HepG2 (cell line): ENCODE data around the gene TSPAN31. TPM values are rescaled to one million over a fixed set of nuclear protein-coding genes. Genes with fewer than 3 reads are reported as not detected.

ENCODE experiments used
- HMG20B ChIP-seq: conservative IDR thresholded peaks from 2 replicates; pipeline ENCODE4 v1.6.1; 2016; ENCODE audit warnings: missing genetic modification reagents, missing compliant biosample characterization
- KLF11 ChIP-seq: IDR thresholded peaks from 2 replicates; pipeline ENCODE4 v1.6.1; 2016; ENCODE audit warnings: missing compliant biosample characterization
- NFE2L1 ChIP-seq: sonication (generic); formaldehyde crosslinking; IDR thresholded peaks from 2 replicates; pipeline ENCODE4 v1.4.0; 2020; ENCODE audit warnings: missing genetic modification reagents, mild to moderate bottlenecking, borderline replicate concordance
- RARA ChIP-seq: IDR thresholded peaks from 2 replicates; pipeline ENCODE4 v1.6.1; 2016; ENCODE audit warnings: missing genetic modification reagents, missing compliant biosample characterization
- SP1 ChIP-seq, 2 experiments: fragments of 450-650 bp in 1 of 2; sonication (generic) in 1 of 2; formaldehyde crosslinking in 1 of 2; IDR thresholded peaks; 2 replicates each; pipeline versions ENCODE4 v1.4.0 to v1.6.1; 2016 to 2020; ENCODE audit warnings: missing genetic modification reagents in 1 of 2
- TCF7L2 ChIP-seq: IDR thresholded peaks from 2 replicates; pipeline ENCODE4 v1.6.1; 2011; ENCODE audit warnings: mild to moderate bottlenecking, low read depth, low read length, moderate library complexity
- TEAD2 ChIP-seq: sonication (generic); formaldehyde crosslinking; IDR thresholded peaks from 2 replicates; pipeline ENCODE4 v1.9.0; 2021; ENCODE audit warnings: missing genetic modification reagents
- ZBTB7A ChIP-seq: sonication (generic); formaldehyde crosslinking; IDR thresholded peaks from 2 replicates; pipeline ENCODE4 v1.8.0; 2022; ENCODE audit warnings: mild to moderate bottlenecking, missing genetic modification reagents
- ZFY ChIP-seq: sonication (generic); formaldehyde crosslinking; IDR thresholded peaks from 2 replicates; pipeline ENCODE4 v1.4.0; 2020; ENCODE audit warnings: missing genetic modification reagents
- ZNF367 ChIP-seq: sonication (generic); formaldehyde crosslinking; IDR thresholded peaks from 2 replicates; pipeline ENCODE4 v1.4.0; 2020; ENCODE audit warnings: missing genetic modification reagents, borderline replicate concordance
- ZNF460 ChIP-seq: sonication (generic); formaldehyde crosslinking; IDR thresholded peaks from 2 replicates; pipeline ENCODE4 v1.5.1; 2020; ENCODE audit warnings: missing genetic modification reagents, mild to moderate bottlenecking, borderline replicate concordance
- ZNF619 ChIP-seq: sonication (generic); formaldehyde crosslinking; IDR thresholded peaks from 2 replicates; pipeline ENCODE4 v1.4.0; 2020; ENCODE audit warnings: mild to moderate bottlenecking, missing genetic modification reagents
- polyA plus RNA-seq, 8 experiments: library from polyadenylated mRNA; depleted of rRNA in 3 of 8; stranded (reverse) in 7 of 8; unstranded in 1 of 8; fragments of >200 nt; fragmentation: Illumina TruSeq in 4 of 8; extraction: Trizol in 4 of 8; gene quantifications; 2 replicates each; pipeline versions ENCODE4 v1.2.1 to v1.2.3, GENCODE V29; 2011 to 2016; ENCODE audit warnings: low read depth in 4 of 8, missing spikeins in 1 of 8, mixed read lengths in 1 of 8; ENCODE audit not compliant: insufficient read depth in 1 of 8
- total RNA-seq, 5 experiments: library from RNA; depleted of rRNA; stranded (reverse); fragments of >200 nt; fragmentation: Illumina TruSeq; extraction: Trizol; gene quantifications; 2 replicates each; pipeline ENCODE4 v1.2.3, GENCODE V29; 2016; ENCODE audit warnings: low read depth in 1 of 5
- TF ChIP-seq, protein P1 (sequence below): IDR thresholded peaks from 2 replicates; pipeline ENCODE4 v1.6.1; 2012; ENCODE audit warnings: inconsistent platforms
- TF ChIP-seq, protein P2 (sequence below): sonication (generic); formaldehyde crosslinking; IDR thresholded peaks from 2 replicates; pipeline ENCODE4 v1.5.1; 2020; ENCODE audit warnings: missing genetic modification reagents, mild to moderate bottlenecking, borderline replicate concordance
- TF ChIP-seq, protein P3 (sequence below): sonication (generic); formaldehyde crosslinking; IDR thresholded peaks from 2 replicates; pipeline ENCODE4 v1.4.0; 2020; ENCODE audit warnings: mild to moderate bottlenecking, low read depth, missing genetic modification reagents
- TF ChIP-seq, protein P4 (sequence below): IDR thresholded peaks from 2 replicates; pipeline ENCODE4 v1.6.1; 2016; ENCODE audit warnings: missing compliant biosample characterization, missing genetic modification reagents, borderline replicate concordance
- TF ChIP-seq, protein P5 (sequence below): sonication (generic); formaldehyde crosslinking; IDR thresholded peaks from 2 replicates; pipeline ENCODE4 v1.4.0; 2020; ENCODE audit warnings: missing genetic modification reagents

The TSPAN31 gene
- total and polyA plus RNA-seq, 2 of the 13 experiments (the other 11 are each of a cell fraction or from before 2014, with no cell fraction given) = 10.4 to 24.6 TPM

DNA sequence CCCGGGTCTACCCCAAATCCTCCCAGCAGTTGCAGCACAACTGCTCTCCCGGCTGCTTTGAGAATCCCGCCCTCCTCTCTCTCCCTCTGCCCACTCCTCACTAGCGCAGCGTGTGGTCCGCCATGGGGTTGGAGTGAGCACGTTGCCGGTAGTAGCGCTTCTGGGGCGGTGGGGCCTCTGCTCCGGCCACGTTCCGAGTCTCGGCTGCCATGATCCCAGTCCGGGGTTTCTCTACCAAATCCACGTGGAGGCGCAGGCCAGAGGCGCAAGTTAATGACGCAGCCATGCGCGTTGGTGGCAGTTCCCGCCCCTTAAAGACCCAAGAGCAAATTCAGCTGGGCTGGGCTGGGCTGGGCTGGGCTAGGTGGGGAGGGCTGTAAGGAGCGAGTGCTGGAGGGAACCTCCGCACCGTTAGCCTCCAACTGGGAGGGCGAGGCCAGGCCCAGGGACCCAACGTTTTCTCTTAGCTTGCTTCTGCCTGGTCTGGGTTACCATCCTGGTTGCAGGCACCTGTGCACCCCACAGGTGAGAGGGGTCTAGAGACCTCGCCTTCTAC lies 27.1 kb downstream of the TSPAN31 start, which contains the start of gene METTL1 (continued):
- TF ChIP-seq, protein P1, sequence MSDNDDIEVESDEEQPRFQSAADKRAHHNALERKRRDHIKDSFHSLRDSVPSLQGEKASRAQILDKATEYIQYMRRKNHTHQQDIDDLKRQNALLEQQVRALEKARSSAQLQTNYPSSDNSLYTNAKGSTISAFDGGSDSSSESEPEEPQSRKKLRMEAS = peak; percentile 100
- TF ChIP-seq ZNF460 (CRISPR knock-in tag) = no peak; the same call in 1 of the 2 replicates
- no peak for TF ChIP-seq SP1 (IDR thresholded peaks at IDR 0.05)
- TF ChIP-seq SP1 (CRISPR knock-in tag; IDR thresholded peaks at IDR 0.05) = peak; percentile 94
- TF ChIP-seq RARA (CRISPR knock-in tag) = no peak; the same call in 1 of the 2 replicates
- TF ChIP-seq, protein P2, sequence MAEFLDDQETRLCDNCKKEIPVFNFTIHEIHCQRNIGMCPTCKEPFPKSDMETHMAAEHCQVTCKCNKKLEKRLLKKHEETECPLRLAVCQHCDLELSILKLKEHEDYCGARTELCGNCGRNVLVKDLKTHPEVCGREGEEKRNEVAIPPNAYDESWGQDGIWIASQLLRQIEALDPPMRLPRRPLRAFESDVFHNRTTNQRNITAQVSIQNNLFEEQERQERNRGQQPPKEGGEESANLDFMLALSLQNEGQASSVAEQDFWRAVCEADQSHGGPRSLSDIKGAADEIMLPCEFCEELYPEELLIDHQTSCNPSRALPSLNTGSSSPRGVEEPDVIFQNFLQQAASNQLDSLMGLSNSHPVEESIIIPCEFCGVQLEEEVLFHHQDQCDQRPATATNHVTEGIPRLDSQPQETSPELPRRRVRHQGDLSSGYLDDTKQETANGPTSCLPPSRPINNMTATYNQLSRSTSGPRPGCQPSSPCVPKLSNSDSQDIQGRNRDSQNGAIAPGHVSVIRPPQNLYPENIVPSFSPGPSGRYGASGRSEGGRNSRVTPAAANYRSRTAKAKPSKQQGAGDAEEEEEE (CRISPR knock-in tag) = no peak; the same call in 1 of the 2 replicates
- peak; percentile 97 for TF ChIP-seq ZFY (CRISPR knock-in tag)
- TF ChIP-seq KLF11 = peak; percentile 59; the same call in 1 of the 2 replicates
- TF ChIP-seq ZNF367 (CRISPR knock-in tag) = no peak
- peak; percentile 90; the same call in 1 of the 2 replicates for TF ChIP-seq ZNF619
- TF ChIP-seq, protein P3, sequence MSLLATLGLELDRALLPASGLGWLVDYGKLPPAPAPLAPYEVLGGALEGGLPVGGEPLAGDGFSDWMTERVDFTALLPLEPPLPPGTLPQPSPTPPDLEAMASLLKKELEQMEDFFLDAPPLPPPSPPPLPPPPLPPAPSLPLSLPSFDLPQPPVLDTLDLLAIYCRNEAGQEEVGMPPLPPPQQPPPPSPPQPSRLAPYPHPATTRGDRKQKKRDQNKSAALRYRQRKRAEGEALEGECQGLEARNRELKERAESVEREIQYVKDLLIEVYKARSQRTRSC (CRISPR knock-in tag) = no peak
- TF ChIP-seq TCF7L2 = no peak
- no peak for TF ChIP-seq TEAD2
- 0 out of 2 replicates have a peak, but pooled peaks have one; percentile 60 for TF ChIP-seq ZBTB7A (CRISPR knock-in tag)
- TF ChIP-seq, protein P4, sequence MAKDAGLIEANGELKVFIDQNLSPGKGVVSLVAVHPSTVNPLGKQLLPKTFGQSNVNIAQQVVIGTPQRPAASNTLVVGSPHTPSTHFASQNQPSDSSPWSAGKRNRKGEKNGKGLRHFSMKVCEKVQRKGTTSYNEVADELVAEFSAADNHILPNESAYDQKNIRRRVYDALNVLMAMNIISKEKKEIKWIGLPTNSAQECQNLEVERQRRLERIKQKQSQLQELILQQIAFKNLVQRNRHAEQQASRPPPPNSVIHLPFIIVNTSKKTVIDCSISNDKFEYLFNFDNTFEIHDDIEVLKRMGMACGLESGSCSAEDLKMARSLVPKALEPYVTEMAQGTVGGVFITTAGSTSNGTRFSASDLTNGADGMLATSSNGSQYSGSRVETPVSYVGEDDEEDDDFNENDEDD (CRISPR knock-in tag) = peak; percentile 72; the same call in 1 of the 2 replicates
- TF ChIP-seq HMG20B (CRISPR knock-in tag) = no peak
- TF ChIP-seq NFE2L1 = no peak
- TF ChIP-seq, protein P5, sequence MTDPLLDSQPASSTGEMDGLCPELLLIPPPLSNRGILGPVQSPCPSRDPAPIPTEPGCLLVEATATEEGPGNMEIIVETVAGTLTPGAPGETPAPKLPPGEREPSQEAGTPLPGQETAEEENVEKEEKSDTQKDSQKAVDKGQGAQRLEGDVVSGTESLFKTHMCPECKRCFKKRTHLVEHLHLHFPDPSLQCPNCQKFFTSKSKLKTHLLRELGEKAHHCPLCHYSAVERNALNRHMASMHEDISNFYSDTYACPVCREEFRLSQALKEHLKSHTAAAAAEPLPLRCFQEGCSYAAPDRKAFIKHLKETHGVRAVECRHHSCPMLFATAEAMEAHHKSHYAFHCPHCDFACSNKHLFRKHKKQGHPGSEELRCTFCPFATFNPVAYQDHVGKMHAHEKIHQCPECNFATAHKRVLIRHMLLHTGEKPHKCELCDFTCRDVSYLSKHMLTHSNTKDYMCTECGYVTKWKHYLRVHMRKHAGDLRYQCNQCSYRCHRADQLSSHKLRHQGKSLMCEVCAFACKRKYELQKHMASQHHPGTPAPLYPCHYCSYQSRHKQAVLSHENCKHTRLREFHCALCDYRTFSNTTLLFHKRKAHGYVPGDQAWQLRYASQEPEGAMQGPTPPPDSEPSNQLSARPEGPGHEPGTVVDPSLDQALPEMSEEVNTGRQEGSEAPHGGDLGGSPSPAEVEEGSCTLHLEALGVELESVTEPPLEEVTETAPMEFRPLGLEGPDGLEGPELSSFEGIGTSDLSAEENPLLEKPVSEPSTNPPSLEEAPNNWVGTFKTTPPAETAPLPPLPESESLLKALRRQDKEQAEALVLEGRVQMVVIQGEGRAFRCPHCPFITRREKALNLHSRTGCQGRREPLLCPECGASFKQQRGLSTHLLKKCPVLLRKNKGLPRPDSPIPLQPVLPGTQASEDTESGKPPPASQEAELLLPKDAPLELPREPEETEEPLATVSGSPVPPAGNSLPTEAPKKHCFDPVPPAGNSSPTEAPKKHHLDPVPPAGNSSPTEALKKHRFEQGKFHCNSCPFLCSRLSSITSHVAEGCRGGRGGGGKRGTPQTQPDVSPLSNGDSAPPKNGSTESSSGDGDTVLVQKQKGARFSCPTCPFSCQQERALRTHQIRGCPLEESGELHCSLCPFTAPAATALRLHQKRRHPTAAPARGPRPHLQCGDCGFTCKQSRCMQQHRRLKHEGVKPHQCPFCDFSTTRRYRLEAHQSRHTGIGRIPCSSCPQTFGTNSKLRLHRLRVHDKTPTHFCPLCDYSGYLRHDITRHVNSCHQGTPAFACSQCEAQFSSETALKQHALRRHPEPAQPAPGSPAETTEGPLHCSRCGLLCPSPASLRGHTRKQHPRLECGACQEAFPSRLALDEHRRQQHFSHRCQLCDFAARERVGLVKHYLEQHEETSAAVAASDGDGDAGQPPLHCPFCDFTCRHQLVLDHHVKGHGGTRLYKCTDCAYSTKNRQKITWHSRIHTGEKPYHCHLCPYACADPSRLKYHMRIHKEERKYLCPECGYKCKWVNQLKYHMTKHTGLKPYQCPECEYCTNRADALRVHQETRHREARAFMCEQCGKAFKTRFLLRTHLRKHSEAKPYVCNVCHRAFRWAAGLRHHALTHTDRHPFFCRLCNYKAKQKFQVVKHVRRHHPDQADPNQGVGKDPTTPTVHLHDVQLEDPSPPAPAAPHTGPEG (CRISPR knock-in tag) = no peak; the same call in 1 of the 2 replicates
